Thyroid gland (tissue), 4 donors: ENCODE measurements around the gene FAM222B.
"Not testable (repeated sequence)": the region's sequence is repeated elsewhere in the genome, so short reads cannot be mapped to it uniquely, and the experiment has no call there.

Experiments
- CTCF ChIP-seq, 6 experiments: fragments of 200-600 bp in 3 of 6; fragments of 450-650 bp in 3 of 6; sonication (generic) in 3 of 6; IDR thresholded peaks; one replicate each; pipeline ENCODE4 v1.5.1; 2016 to 2019; ENCODE audit warnings: antibody characterized with exemption in 6 of 6, mild to moderate bottlenecking in 2 of 6, inconsistent platforms in 1 of 6, moderate library complexity in 1 of 6
- POLR2A ChIP-seq, 2 donors: fragments of 450-650 bp; IDR thresholded peaks; one replicate each; pipeline ENCODE4 v1.6.1; 2017; ENCODE audit warnings: antibody characterized with exemption in 2 of 2, mild to moderate bottlenecking in 2 of 2, moderate library complexity in 1 of 2

- TF ChIP-seq CTCF, POLR2A (IDR thresholded peaks at IDR 0.05): not testable (repeated sequence)
Observed at GRCh38 chr17:28779601-28780000, 63.0 kb downstream of the FAM222B start.
